ENCODE measurements around the gene MAPKAPK5. TPM values are rescaled to one million over a fixed set of nuclear protein-coding genes. Genes with fewer than 3 reads are reported as not detected.

Gene MAPKAPK5
- total and polyA plus RNA-seq, 2 donors from 2014 or later = 20.5 to 45.7 TPM

DNA sequence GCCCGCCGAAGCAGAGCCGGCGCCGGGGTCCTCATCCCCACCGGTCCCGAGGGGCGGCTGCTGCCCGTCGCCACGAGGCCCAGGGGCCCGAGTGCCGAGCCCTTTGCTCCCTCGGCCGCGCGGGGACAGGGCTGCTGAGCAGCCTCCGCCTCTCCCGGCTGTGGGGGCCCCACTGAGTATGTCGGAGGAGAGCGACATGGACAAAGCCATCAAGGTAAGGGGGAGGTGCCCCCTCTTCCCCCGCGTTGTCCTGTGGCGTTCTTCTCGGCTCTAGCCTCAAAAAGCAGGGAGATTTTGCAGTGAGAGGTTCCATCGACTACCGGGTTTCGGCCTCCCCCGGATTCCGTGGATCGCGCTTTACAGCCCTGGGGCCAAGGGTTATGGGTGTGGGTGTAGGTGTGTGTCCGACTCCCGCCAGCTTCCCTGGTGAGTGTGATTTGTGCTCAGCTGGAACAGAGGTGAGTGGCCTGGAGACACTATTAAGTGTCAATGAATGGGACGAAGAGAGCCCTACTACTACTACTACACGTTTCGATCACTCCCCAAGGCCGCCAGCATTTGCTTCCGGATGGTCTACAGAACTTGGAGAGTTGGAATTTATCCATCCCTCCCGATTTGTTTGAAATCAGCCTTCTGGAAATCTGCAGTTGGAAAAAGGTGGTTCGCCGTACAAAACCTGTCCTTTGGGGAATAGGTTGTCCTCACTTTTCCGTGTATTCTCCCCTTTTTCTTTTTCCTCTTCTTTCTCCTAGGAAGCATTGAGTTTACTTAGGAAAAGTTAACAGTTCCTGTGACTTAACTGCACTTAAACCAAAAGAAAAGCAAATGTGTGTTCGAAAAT lies 748 bp downstream of the MAPKAPK5 start:
- DNase-seq (peak in 4 of 5 donors; percentile 29 to 70 (median 42)), FAIRE-seq (no peak)
- Histone ChIP-seq H3K4me1 (ENCODE audit: control insufficient read depth in 2 of 3, insufficient read depth in 2 of 3, low read depth in 1 of 3, low read length in 3 of 3) (peaks cover 0 to 26% (median 6%) of the 10 kb centered on the region in 3 donors), H3K4me3 (ENCODE audit: low read length in 3 of 3) (peak overlapping the region; percentile 79 to 96 (median 81)), H3K27me3 (ENCODE audit: control insufficient read depth, insufficient read depth, low read length) (no peaks in the 10 kb centered on the region), H3K9me3 (ENCODE audit: control insufficient read depth in 2 of 3, insufficient read depth in 1 of 3, low read length in 3 of 3) (no peaks in the 10 kb centered on the region), H3K27ac (ENCODE audit: low read depth in 2 of 2, low read length in 2 of 2) (peak overlapping the region; percentile 68 to 97), H3K9ac (ENCODE audit: low read length in 3 of 3) (peak overlapping the region; percentile 37 to 86 (median 77)), H3K36me3 (ENCODE audit: control insufficient read depth in 2 of 3, insufficient read depth in 3 of 3, low read length in 3 of 3) (no peaks in the 10 kb centered on the region)
- intact Hi-C loops (cut with DNase I) = no loop called here
- TF ChIP-seq, protein P1, sequence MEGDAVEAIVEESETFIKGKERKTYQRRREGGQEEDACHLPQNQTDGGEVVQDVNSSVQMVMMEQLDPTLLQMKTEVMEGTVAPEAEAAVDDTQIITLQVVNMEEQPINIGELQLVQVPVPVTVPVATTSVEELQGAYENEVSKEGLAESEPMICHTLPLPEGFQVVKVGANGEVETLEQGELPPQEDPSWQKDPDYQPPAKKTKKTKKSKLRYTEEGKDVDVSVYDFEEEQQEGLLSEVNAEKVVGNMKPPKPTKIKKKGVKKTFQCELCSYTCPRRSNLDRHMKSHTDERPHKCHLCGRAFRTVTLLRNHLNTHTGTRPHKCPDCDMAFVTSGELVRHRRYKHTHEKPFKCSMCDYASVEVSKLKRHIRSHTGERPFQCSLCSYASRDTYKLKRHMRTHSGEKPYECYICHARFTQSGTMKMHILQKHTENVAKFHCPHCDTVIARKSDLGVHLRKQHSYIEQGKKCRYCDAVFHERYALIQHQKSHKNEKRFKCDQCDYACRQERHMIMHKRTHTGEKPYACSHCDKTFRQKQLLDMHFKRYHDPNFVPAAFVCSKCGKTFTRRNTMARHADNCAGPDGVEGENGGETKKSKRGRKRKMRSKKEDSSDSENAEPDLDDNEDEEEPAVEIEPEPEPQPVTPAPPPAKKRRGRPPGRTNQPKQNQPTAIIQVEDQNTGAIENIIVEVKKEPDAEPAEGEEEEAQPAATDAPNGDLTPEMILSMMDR (IDR thresholded peaks at IDR 0.05; ENCODE audit: borderline replicate concordance, extremely low read depth, insufficient read depth) = no peak

DNA sequence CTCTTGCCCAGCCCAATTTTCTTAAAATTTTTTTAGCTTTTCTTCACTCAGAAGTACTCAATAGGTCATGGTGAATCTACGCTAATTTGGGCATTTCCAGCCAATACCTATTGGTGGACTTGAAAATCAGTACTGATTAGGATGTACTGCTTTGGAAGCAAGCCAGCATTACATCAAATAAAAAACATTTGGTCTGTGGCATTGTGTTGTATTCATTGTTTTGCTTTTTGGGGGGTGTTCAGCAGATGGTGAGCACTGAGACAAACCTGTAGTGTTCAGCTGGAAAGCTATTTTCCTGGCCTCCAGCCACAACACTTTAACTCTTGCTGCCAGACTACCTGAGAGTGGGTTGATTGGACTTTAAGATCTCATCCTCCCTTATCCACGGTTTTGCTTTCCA lies 4.0 kb downstream of the MAPKAPK5 start:
- H3K4me3 ChIP-seq (ENCODE audit: low read length in 3 of 3) = no peak overlapping the region
- FAIRE-seq (no peak), DNase-seq (no peak)
- intact Hi-C loops (cut with DNase I) = no loop called here
- H3K4me1 ChIP-seq (ENCODE audit: control insufficient read depth in 2 of 3, insufficient read depth in 2 of 3, low read depth in 1 of 3, low read length in 3 of 3) = peaks cover 0 to 18% (median 6%) of the 10 kb centered on the region in 3 donors
- no peak overlapping the region for H3K9ac ChIP-seq (ENCODE audit: low read length in 3 of 3)
- no peak overlapping the region for H3K27ac ChIP-seq (ENCODE audit: low read depth in 2 of 2, low read length in 2 of 2)
- no peaks in the 10 kb centered on the region for H3K36me3 ChIP-seq (ENCODE audit: control insufficient read depth in 2 of 3, insufficient read depth in 3 of 3, low read length in 3 of 3)
- H3K9me3 ChIP-seq (ENCODE audit: control insufficient read depth in 2 of 3, insufficient read depth in 1 of 3, low read length in 3 of 3) = no peaks in the 10 kb centered on the region
- no peaks in the 10 kb centered on the region for H3K27me3 ChIP-seq (ENCODE audit: control insufficient read depth, insufficient read depth, low read length)
- TF ChIP-seq, protein P1 (IDR thresholded peaks at IDR 0.05; ENCODE audit: borderline replicate concordance, extremely low read depth, insufficient read depth) = no peak

GRCh38 chr12:111850526-111850925 lies 8.5 kb downstream of the MAPKAPK5 start:
- Histone ChIP-seq H3K27me3 (ENCODE audit: control insufficient read depth, insufficient read depth, low read length) (no peaks in the 10 kb centered on the region), H3K9ac (ENCODE audit: low read length in 3 of 3) (no peak overlapping the region), H3K27ac (ENCODE audit: low read depth in 2 of 2, low read length in 2 of 2) (no peak overlapping the region), H3K36me3 (ENCODE audit: control insufficient read depth in 2 of 3, insufficient read depth in 3 of 3, low read length in 3 of 3) (no peaks in the 10 kb centered on the region), H3K4me1 (ENCODE audit: control insufficient read depth in 2 of 3, insufficient read depth in 2 of 3, low read depth in 1 of 3, low read length in 3 of 3) (no peaks in the 10 kb centered on the region), H3K4me3 (ENCODE audit: low read length in 3 of 3) (no peak overlapping the region), H3K9me3 (ENCODE audit: control insufficient read depth in 2 of 3, insufficient read depth in 1 of 3, low read length in 3 of 3) (no peaks in the 10 kb centered on the region)
- TF ChIP-seq, protein P1 (IDR thresholded peaks at IDR 0.05; ENCODE audit: borderline replicate concordance, extremely low read depth, insufficient read depth) = no peak
- FAIRE-seq (no peak), DNase-seq (no peak)
- intact Hi-C loops (cut with DNase I) = no loop called here

Measured in kidney (tissue), 14 donors.